GM06990 (cell line): ENCODE results near the gene ADAMTSL1.

Source experiments
- DNase-seq: peaks from one replicate; pipeline ENCODE4 v3.0.0-alpha.2; 2011; ENCODE audit not compliant: insufficient read length; ENCODE audit errors: extremely low read depth
- H3K27me3 ChIP-seq: replicated peaks from 2 replicates; pipeline ENCODE4 v1.6.0; 2011; ENCODE audit warnings: low read length; ENCODE audit not compliant: control insufficient read depth, insufficient read depth
- H3K36me3 ChIP-seq: 2 replicates; pipeline ENCODE4 v1.5.1; 2011; ENCODE audit warnings: low read length; ENCODE audit not compliant: control insufficient read depth, insufficient read depth
- H3K4me3 ChIP-seq: replicated peaks from 2 replicates; pipeline ENCODE4 v1.5.1; 2011; ENCODE audit warnings: low read depth, mild to moderate bottlenecking, control low read depth, low read length
- TF ChIP-seq, protein P1 (sequence below): IDR thresholded peaks from 2 replicates; pipeline ENCODE4 v1.5.1; 2011; ENCODE audit warnings: low read length, control low read depth, mild to moderate bottlenecking, inconsistent platforms; ENCODE audit not compliant: insufficient read depth, poor library complexity, severe bottlenecking

ADAMTSL1 gene

DNA sequence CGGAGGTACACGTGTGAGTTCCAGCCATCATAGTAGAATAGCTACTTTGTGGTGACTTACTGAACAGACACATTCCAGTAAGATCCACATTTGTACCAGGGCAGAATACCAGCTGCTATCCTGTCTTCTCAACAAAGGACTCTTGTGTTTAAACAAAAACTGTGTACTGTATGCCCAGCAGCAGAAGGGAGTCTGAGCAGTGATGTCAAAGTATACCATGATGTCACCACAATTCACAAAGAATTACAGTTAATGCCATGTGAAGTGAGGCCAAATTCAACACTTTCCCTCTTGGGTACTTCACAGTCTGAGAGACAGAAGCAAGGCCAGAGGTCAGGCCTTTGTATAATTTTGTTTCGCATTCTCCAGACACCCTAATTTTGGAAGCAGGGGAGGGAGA lies 137.0 kb downstream of the ADAMTSL1 start:
- Histone ChIP-seq H3K36me3 (no peaks in the 10 kb centered on the region), H3K4me3 (no peak overlapping the region), H3K27me3 (no peaks in the 10 kb centered on the region)
- DNase-seq = no peak
- TF ChIP-seq, protein P1, sequence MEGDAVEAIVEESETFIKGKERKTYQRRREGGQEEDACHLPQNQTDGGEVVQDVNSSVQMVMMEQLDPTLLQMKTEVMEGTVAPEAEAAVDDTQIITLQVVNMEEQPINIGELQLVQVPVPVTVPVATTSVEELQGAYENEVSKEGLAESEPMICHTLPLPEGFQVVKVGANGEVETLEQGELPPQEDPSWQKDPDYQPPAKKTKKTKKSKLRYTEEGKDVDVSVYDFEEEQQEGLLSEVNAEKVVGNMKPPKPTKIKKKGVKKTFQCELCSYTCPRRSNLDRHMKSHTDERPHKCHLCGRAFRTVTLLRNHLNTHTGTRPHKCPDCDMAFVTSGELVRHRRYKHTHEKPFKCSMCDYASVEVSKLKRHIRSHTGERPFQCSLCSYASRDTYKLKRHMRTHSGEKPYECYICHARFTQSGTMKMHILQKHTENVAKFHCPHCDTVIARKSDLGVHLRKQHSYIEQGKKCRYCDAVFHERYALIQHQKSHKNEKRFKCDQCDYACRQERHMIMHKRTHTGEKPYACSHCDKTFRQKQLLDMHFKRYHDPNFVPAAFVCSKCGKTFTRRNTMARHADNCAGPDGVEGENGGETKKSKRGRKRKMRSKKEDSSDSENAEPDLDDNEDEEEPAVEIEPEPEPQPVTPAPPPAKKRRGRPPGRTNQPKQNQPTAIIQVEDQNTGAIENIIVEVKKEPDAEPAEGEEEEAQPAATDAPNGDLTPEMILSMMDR = no peak

- Histone ChIP-seq H3K4me3 (no peak overlapping the region), H3K27me3 (no peaks in the 10 kb centered on the region), H3K36me3 (no peaks in the 10 kb centered on the region)
- DNase-seq = no peak
- TF ChIP-seq, protein P1 = no peak
These were observed 138.0 kb downstream of the ADAMTSL1 start for GRCh38 chr9:18611971-18612370.

DNA sequence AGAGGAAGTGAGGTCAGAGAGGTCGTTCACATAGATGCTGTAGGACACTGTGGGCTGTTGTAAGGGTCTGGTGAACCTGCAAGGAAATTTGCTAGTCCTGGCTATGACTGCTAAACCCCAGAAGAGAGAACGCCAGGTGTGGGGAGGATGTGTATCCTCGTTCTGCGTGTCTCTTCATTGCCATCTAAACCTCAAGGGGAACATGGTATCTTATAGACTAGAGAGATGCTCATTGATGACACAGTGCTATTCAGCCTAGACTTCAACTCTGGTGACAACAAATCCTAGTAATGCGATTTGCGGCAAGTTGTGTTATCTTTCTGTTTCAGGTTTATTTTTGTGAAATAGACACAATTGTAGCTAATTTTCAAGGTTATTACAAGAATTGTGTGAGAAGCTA lies 140.2 kb downstream of the ADAMTSL1 start:
- DNase-seq = no peak
- Histone ChIP-seq H3K36me3 (no peaks in the 10 kb centered on the region), H3K27me3 (no peaks in the 10 kb centered on the region), H3K4me3 (no peak overlapping the region)
- TF ChIP-seq, protein P1 = no peak

GRCh38 chr9:18614651-18615050 lies 140.7 kb downstream of the ADAMTSL1 start:
- H3K4me3 ChIP-seq = no peak overlapping the region
- TF ChIP-seq, protein P1 = no peak
- no peak for DNase-seq
- no peaks in the 10 kb centered on the region for H3K27me3 ChIP-seq
- no peaks in the 10 kb centered on the region for H3K36me3 ChIP-seq

GRCh38 chr9:18616976-18617375 lies 143.0 kb downstream of the ADAMTSL1 start:
- TF ChIP-seq, protein P1 = no peak

DNA sequence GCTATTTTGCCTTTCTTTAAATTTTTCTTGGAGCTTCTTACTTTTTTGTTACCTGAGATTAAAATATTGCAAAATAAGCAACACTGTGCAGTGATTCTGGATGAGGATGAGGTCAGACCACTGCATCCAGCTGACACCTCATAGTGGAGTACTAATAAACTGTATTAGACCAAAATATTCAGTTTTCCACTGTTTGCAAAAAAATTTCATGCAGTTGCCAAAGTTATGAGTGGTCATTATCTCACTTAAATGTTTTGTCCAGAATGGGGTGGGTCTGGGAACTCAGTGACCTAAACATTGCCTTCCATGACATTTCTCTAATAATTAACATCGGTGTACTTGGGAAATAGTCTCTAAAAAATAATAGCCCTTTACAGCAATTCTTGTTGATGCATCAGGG lies 143.8 kb downstream of the ADAMTSL1 start:
- no peaks in the 10 kb centered on the region for H3K27me3 ChIP-seq
- no peaks in the 10 kb centered on the region for H3K36me3 ChIP-seq
- TF ChIP-seq, protein P1 = no peak
- DNase-seq = no peak
- no peak overlapping the region for H3K4me3 ChIP-seq

More at GRCh38 chr9:18616976-18617375, 143.0 kb downstream of the ADAMTSL1 start:
- no peaks in the 10 kb centered on the region for H3K27me3 ChIP-seq
- no peaks in the 10 kb centered on the region for H3K36me3 ChIP-seq
- no peak overlapping the region for H3K4me3 ChIP-seq
- no peak for DNase-seq
